SK-N-SH treated with all-trans-retinoic acid at 6 μM for 48 hours (cell line): ENCODE data around the gene OR51D1.

Experiments used
- ATAC-seq: fragments of 200-7000 bp; cut with Tn5 transposase; 3 replicates; pipeline ENCODE4 v1.9.1; 2020; ENCODE audit warnings: mild to moderate bottlenecking, moderate library complexity
- ARNTL ChIP-seq: fragments of 450-650 bp; formaldehyde crosslinking; IDR thresholded peaks from 2 replicates; pipeline ENCODE4 v1.5.0; 2020; ENCODE audit warnings: low read depth, mild to moderate bottlenecking, moderate library complexity, borderline replicate concordance
- CREB5 ChIP-seq: fragments of 250-450 bp; sonication (Bioruptor Pico); IDR thresholded peaks from 2 replicates; pipeline ENCODE4 v1.5.1; 2020; ENCODE audit warnings: low read depth, mild to moderate bottlenecking, moderate library complexity
- CSDC2 ChIP-seq: fragments of 250-450 bp; sonication (Bioruptor Pico); IDR thresholded peaks from 2 replicates; pipeline ENCODE4 v1.5.0; 2020; ENCODE audit warnings: mild to moderate bottlenecking, moderate library complexity
- CSRNP3 ChIP-seq: fragments of 250-450 bp; sonication (Bioruptor Pico); IDR thresholded peaks from 2 replicates; pipeline ENCODE4 v1.5.1; 2021; ENCODE audit warnings: mild to moderate bottlenecking, moderate library complexity
- ESRRG ChIP-seq: fragments of 250-450 bp; sonication (Bioruptor Pico); IDR thresholded peaks from 2 replicates; pipeline ENCODE4 v1.6.1; 2021; ENCODE audit warnings: mild to moderate bottlenecking
- ISL1 ChIP-seq: fragments of 250-450 bp; sonication (Bioruptor Pico); IDR thresholded peaks from 2 replicates; pipeline ENCODE4 v2.1.2; 2022; ENCODE audit warnings: mild to moderate bottlenecking, moderate library complexity
- OSR1 ChIP-seq: fragments of 250-450 bp; sonication (Bioruptor Pico); IDR thresholded peaks from 2 replicates; pipeline ENCODE4 v1.8.0; 2022; ENCODE audit warnings: moderate library complexity, mild to moderate bottlenecking, inconsistent platforms
- PATZ1 ChIP-seq: fragments of 250-450 bp; sonication (Bioruptor Pico); IDR thresholded peaks from 2 replicates; pipeline ENCODE4 v1.8.0; 2020; ENCODE audit warnings: mild to moderate bottlenecking, moderate library complexity, borderline replicate concordance
- POU6F1 ChIP-seq: fragments of 250-450 bp; sonication (Bioruptor Pico); IDR thresholded peaks from 2 replicates; pipeline ENCODE4 v1.8.0; 2021; ENCODE audit warnings: low read depth, mild to moderate bottlenecking, moderate library complexity, borderline replicate concordance
- RARB ChIP-seq: fragments of 250-450 bp; sonication (Bioruptor Pico); IDR thresholded peaks from 2 replicates; pipeline ENCODE4 v1.8.0; 2021; ENCODE audit warnings: mild to moderate bottlenecking, moderate library complexity
- SNAI2 ChIP-seq: fragments of 250-450 bp; sonication (Bioruptor Pico); IDR thresholded peaks from 2 replicates; pipeline ENCODE4 v1.5.0; 2020; ENCODE audit warnings: mild to moderate bottlenecking, moderate library complexity
- TCF4 ChIP-seq: fragments of 250-450 bp; sonication (Bioruptor Pico); IDR thresholded peaks from 2 replicates; pipeline ENCODE4 v1.8.0; 2021; ENCODE audit warnings: mild to moderate bottlenecking, moderate library complexity, borderline replicate concordance
- TOX ChIP-seq: fragments of 250-450 bp; sonication (Bioruptor Pico); IDR thresholded peaks from 2 replicates; pipeline ENCODE4 v1.8.0; 2021; ENCODE audit warnings: mild to moderate bottlenecking, moderate library complexity, borderline replicate concordance
- TSHZ2 ChIP-seq: fragments of 250-450 bp; sonication (Bioruptor Pico); IDR thresholded peaks from 2 replicates; pipeline ENCODE4 v1.5.0; 2020; ENCODE audit warnings: mild to moderate bottlenecking, moderate library complexity
- ZFP3 ChIP-seq: fragments of 250-450 bp; sonication (Bioruptor Pico); IDR thresholded peaks from 2 replicates; pipeline ENCODE4 v1.5.0; 2020; ENCODE audit warnings: mild to moderate bottlenecking, moderate library complexity
- ZFP30 ChIP-seq: fragments of 450-650 bp; formaldehyde crosslinking; IDR thresholded peaks from 2 replicates; pipeline ENCODE4 v1.5.0; 2022; ENCODE audit warnings: mild to moderate bottlenecking, moderate library complexity
- ZNF8 ChIP-seq: fragments of 450-650 bp; formaldehyde crosslinking; IDR thresholded peaks from 2 replicates; pipeline ENCODE4 v1.5.0; 2020; ENCODE audit warnings: mild to moderate bottlenecking, moderate library complexity

The OR51D1 gene

GRCh38 chr11:4645974-4646373 lies 8.7 kb downstream of the OR51D1 start (continued):
- TF ChIP-seq TSHZ2 (CRISPR knock-in tag), result no peak
- no peak for TF ChIP-seq ISL1 (CRISPR knock-in tag)
- no peak for TF ChIP-seq ZNF8
- TF ChIP-seq CSDC2 (CRISPR knock-in tag), result no peak
- no peak for TF ChIP-seq PATZ1 (CRISPR knock-in tag)
- no peak for TF ChIP-seq SNAI2 (CRISPR knock-in tag)

GRCh38 chr11:4647766-4648165 lies 10.5 kb downstream of the OR51D1 start:
- no peak for TF ChIP-seq OSR1
- TF ChIP-seq CSRNP3 (CRISPR knock-in tag), result no peak
- TF ChIP-seq ARNTL, result no peak
- TF ChIP-seq ZFP30 (CRISPR knock-in tag), result no peak
- TF ChIP-seq TOX, result no peak
- TF ChIP-seq TCF4 (CRISPR knock-in tag), result no peak
- TF ChIP-seq CSDC2 (CRISPR knock-in tag), result no peak
- TF ChIP-seq, all 23 proteins: peak for 0
- no peak; the same call in 2 of the 3 replicates for ATAC-seq

GRCh38 chr11:4654635-4655369 lies 17.5 kb downstream of the OR51D1 start:
- no peak for TF ChIP-seq ZFP30 (CRISPR knock-in tag)
- TF ChIP-seq ISL1 (CRISPR knock-in tag), result no peak
- TF ChIP-seq ZFP3 (CRISPR knock-in tag), result no peak
- TF ChIP-seq ESRRG (CRISPR knock-in tag), result no peak
- no peak for TF ChIP-seq RARB
- TF ChIP-seq CREB5, result no peak
- TF ChIP-seq TSHZ2 (CRISPR knock-in tag), result no peak
- TF ChIP-seq, all 23 proteins: peak for 0
- no peak for ATAC-seq

- no peak for TF ChIP-seq POU6F1 (CRISPR knock-in tag)
- TF ChIP-seq, all 23 proteins: peak for 0
Observed at GRCh38 chr11:4658629-4659445, 21.6 kb downstream of the OR51D1 start.

More at GRCh38 chr11:4658629-4659445, 21.6 kb downstream of the OR51D1 start:
- ATAC-seq, result no peak
